Measurements from ENCODE around the gene WDR18. TPM values are rescaled to one million over a fixed set of nuclear protein-coding genes. Genes with fewer than 3 reads are reported as not detected.

WDR18 gene
- total and polyA plus RNA-seq, 2 of the 8 experiments (the other 6 are each of a cell fraction or from before 2014, with no cell fraction given), result 87.7 to 177 TPM

DNA sequence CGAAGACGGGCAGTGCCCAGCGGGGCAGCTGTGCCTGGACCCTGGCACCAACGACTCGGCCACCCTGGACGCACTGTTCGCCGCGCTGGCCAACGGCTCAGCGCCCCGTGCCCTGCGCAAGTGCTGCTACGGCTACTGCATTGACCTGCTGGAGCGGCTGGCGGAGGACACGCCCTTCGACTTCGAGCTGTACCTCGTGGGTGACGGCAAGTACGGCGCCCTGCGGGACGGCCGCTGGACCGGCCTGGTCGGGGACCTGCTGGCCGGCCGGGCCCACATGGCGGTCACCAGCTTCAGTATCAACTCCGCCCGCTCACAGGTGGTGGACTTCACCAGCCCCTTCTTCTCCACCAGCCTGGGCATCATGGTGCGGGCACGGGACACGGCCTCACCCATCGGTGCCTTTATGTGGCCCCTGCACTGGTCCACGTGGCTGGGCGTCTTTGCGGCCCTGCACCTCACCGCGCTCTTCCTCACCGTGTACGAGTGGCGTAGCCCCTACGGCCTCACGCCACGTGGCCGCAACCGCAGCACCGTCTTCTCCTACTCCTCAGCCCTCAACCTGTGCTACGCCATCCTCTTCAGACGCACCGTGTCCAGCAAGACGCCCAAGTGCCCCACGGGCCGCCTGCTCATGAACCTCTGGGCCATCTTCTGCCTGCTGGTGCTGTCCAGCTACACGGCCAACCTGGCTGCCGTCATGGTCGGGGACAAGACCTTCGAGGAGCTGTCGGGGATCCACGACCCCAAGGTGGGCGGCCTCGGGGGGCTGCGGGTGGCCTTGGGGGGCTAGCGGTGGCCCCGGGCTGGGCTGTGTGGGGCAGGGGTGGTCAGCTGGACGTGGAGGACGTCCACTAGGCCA is 20.9 kb downstream of the WDR18 start:
- H2BK20ac ChIP-seq (ENCODE audit: low read length), result no peak overlapping the region
- no peak for TF ChIP-seq TAF1 (IDR thresholded peaks at IDR 0.05; ENCODE audit: low read depth, low read length)
- TF ChIP-seq CBX5 (IDR thresholded peaks at IDR 0.05; ENCODE audit: low read depth, low read length), result no peak
- TF ChIP-seq CBX8 (IDR thresholded peaks at IDR 0.05; ENCODE audit: borderline replicate concordance, low read depth, low read length), result no peak
- no peak for TF ChIP-seq RNF2 (IDR thresholded peaks at IDR 0.05; ENCODE audit: borderline replicate concordance, low read depth, low read length, missing control alignments, poor library complexity, severe bottlenecking)
- H3K9ac ChIP-seq (replicated peaks in 1 of 4; ENCODE audit: extremely low read depth in 1 of 4, low read depth in 3 of 4, low read length in 3 of 4), result no peak overlapping the region
- H3K56ac ChIP-seq (replicated peaks; ENCODE audit: insufficient read length, low read depth, low read length), result no peak overlapping the region
- FAIRE-seq (no peak), DNase-seq (ENCODE audit: low read depth in 1 of 2, low spot score in 2 of 2) (no peak)
- no peak overlapping the region for H2AK5ac ChIP-seq (ENCODE audit: low read depth, low read length)
- H2BK15ac ChIP-seq (ENCODE audit: low read length), result no peak overlapping the region
- H3K14ac ChIP-seq (ENCODE audit: insufficient read length), result no peak overlapping the region
- H3K36me3 ChIP-seq (ENCODE audit: control insufficient read depth in 2 of 4, insufficient read depth in 4 of 4, low read length in 3 of 4), result peaks cover 0 to 14% (median under 1%) of the 10 kb centered on the region in 4 experiments; a peak in 3 of 8 replicates
- H3K4me2 ChIP-seq (ENCODE audit: insufficient read depth in 1 of 2, low read depth in 2 of 2, low read length in 2 of 2), result no peak overlapping the region
- ChIA-PET POLR2A (ENCODE audit: partially characterized antibody) (interaction anchor here (0.8 to 7.7 kb wide), 7 partner anchors 9 to 190 kb away, joined by 3 to 81 read pairs (median 4); no protein-coding TSS in a partner anchor), CTCF (ENCODE audit: partially characterized antibody) (interaction anchor here (0.7 to 1.5 kb wide), 7 partner anchors 12 to 187 kb away, joined by 3 to 7 read pairs (median 4); no protein-coding TSS in a partner anchor)
- no peak overlapping the region; the same call in 1 of the 2 replicates for H2BK5ac ChIP-seq (ENCODE audit: low read depth, low read length)
- H3K4ac ChIP-seq (replicated peaks; ENCODE audit: insufficient read length, low read depth, low read length), result no peak overlapping the region
- H4K8ac ChIP-seq (ENCODE audit: extremely low read depth, insufficient read depth, low read length), result peak overlapping the region; percentile 68
- peaks cover 0 to 5% of the 10 kb centered on the region in 2 experiments for H4K20me1 ChIP-seq (replicated peaks in 1 of 2; ENCODE audit: control insufficient read depth in 1 of 2, insufficient read depth in 2 of 2, low read length in 2 of 2)
- H3K23me2 ChIP-seq (ENCODE audit: low read depth, low read length), result peaks cover 2% of the 10 kb centered on the region; the same call in 1 of the 2 replicates
- H3K23ac ChIP-seq (ENCODE audit: insufficient read length), result no peak overlapping the region
- H2BK120ac ChIP-seq (replicated peaks; ENCODE audit: low read depth, low read length), result no peak overlapping the region
- H3K79me1 ChIP-seq (ENCODE audit: low read depth, low read length), result no peaks in the 10 kb centered on the region
- H3K27me3 ChIP-seq (replicated peaks in 1 of 4; ENCODE audit: control insufficient read depth in 3 of 4, extremely low read depth in 1 of 4, insufficient read depth in 3 of 4, low read length in 3 of 4), result peaks cover 6 to 17% (median 12%) of the 10 kb centered on the region in 4 experiments
- no peak overlapping the region for H3K27ac ChIP-seq (ENCODE audit: low read depth, low read length)
- H3K79me2 ChIP-seq (ENCODE audit: control insufficient read depth in 1 of 2, insufficient read depth in 2 of 2, low read length in 2 of 2), result no peaks in the 10 kb centered on the region
- peak overlapping the region; percentile 54 for H4K91ac ChIP-seq (replicated peaks; ENCODE audit: insufficient read length, low read length)
- WGBS, 2 experiments (ENCODE audit: extremely low coverage in 1 of 2, insufficient coverage in 1 of 2, insufficient read length in 1 of 2, insufficient replicate concordance in 2 of 2, low coverage in 1 of 2, low lambda C conversion rate in 2 of 2, missing lambda C conversion rate in 1 of 2), result 93% methylated on average over 67 of the region's 70 CpGs; no CpG with 5 or more reads in 1 of the 2 experiments
- H3K9me3 ChIP-seq (ENCODE audit: insufficient read depth in 2 of 2, low read depth in 1 of 2, low read length in 1 of 2), result no peaks in the 10 kb centered on the region
- H3K4me3 ChIP-seq (ENCODE audit: extremely low read depth in 1 of 4, insufficient read depth in 2 of 4, low read depth in 3 of 4, low read length in 4 of 4), result no peak overlapping the region
- H2BK12ac ChIP-seq (ENCODE audit: low read depth, low read length), result peak overlapping the region; percentile 84; the same call in 1 of the 2 replicates
- H3K18ac ChIP-seq (ENCODE audit: extremely low read depth, low read length), result no peak overlapping the region; the same call in 1 of the 2 replicates
- H2AFZ ChIP-seq (ENCODE audit: low read length), result no peak overlapping the region
- no peak overlapping the region for H4K5ac ChIP-seq (ENCODE audit: insufficient read length, low read depth, low read length)
- H3K4me1 ChIP-seq (replicated peaks in 1 of 4; ENCODE audit: control insufficient read depth in 3 of 4, insufficient read depth in 4 of 4, low read length in 3 of 4), result peaks cover 0 to 4% (median 1%) of the 10 kb centered on the region in 4 experiments; a peak in 3 of 7 replicates

Measured in H1 (cell line).